ENCODE data around the gene ABAT. TPM values are rescaled to one million over a fixed set of nuclear protein-coding genes. Genes with fewer than 3 reads are reported as not detected.

The ABAT gene
- total RNA-seq, 1 donor from 2014 or later: 23.3 TPM

DNA sequence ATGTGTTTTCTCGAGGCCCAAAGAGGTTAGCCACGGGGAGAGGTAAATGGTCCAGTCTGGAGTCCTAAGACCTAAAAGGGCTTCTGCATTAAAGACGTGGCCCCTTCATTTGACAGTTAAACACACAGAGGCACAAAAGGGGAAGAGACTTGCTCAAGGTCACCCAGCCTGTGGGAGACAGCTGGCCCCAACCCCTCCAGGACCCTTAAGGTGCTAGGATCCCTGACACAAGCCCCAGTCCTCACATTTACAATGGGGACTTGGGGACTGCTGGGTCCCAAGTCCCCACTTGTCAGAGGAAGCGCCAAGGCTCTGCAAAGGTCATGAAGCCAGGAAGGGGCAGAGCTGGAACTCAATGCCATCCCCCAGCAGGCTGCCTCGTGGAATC lies 1.7 kb downstream of the ABAT start:
- Histone ChIP-seq H3K27me3 (ENCODE audit: insufficient read depth, low read length) (no peaks in the 10 kb centered on the region), H3K4me1 (ENCODE audit: insufficient read depth, low read length) (peaks cover 33% of the 10 kb centered on the region), H3K9ac (ENCODE audit: low read length) (no peak overlapping the region), H3K4me3 (ENCODE audit: insufficient read depth, low read depth, low read length) (no peak overlapping the region), H3K27ac (ENCODE audit: low read depth, low read length) (no peak overlapping the region), H3K4me2 (ENCODE audit: low read length) (no peak overlapping the region), H3K9me3 (ENCODE audit: insufficient read depth, low read depth, low read length) (no peaks in the 10 kb centered on the region), H3K79me2 (ENCODE audit: insufficient read depth, low read length) (no peaks in the 10 kb centered on the region), H4K20me1 (ENCODE audit: insufficient read depth, low read length) (peaks cover 12% of the 10 kb centered on the region), H2AFZ (ENCODE audit: low read depth, low read length) (no peak overlapping the region), H3K36me3 (ENCODE audit: insufficient read depth, low read length) (no peaks in the 10 kb centered on the region)
- H3K9me3 Mint-ChIP-seq (ENCODE audit: unreplicated experiment): peaks cover 5% of the 10 kb centered on the region
- H3K36me3 Mint-ChIP-seq (ENCODE audit: low read depth, unreplicated experiment): peaks cover 4% of the 10 kb centered on the region
- FAIRE-seq (no peak), DNase-seq (ENCODE audit: low read depth) (no peak)
- peaks cover 2% of the 10 kb centered on the region for H3K27me3 Mint-ChIP-seq (ENCODE audit: low read depth, unreplicated experiment)
- H3K4me1 Mint-ChIP-seq (ENCODE audit: low read depth, unreplicated experiment): peaks cover 28% of the 10 kb centered on the region
- H3K4me3 Mint-ChIP-seq (ENCODE audit: unreplicated experiment): peak overlapping the region; percentile 66
- TF ChIP-seq EZH2 (IDR thresholded peaks at IDR 0.05; ENCODE audit: insufficient read depth, low read length): no peak
- TF ChIP-seq, protein P1, sequence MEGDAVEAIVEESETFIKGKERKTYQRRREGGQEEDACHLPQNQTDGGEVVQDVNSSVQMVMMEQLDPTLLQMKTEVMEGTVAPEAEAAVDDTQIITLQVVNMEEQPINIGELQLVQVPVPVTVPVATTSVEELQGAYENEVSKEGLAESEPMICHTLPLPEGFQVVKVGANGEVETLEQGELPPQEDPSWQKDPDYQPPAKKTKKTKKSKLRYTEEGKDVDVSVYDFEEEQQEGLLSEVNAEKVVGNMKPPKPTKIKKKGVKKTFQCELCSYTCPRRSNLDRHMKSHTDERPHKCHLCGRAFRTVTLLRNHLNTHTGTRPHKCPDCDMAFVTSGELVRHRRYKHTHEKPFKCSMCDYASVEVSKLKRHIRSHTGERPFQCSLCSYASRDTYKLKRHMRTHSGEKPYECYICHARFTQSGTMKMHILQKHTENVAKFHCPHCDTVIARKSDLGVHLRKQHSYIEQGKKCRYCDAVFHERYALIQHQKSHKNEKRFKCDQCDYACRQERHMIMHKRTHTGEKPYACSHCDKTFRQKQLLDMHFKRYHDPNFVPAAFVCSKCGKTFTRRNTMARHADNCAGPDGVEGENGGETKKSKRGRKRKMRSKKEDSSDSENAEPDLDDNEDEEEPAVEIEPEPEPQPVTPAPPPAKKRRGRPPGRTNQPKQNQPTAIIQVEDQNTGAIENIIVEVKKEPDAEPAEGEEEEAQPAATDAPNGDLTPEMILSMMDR (IDR thresholded peaks at IDR 0.05; ENCODE audit: insufficient read depth, low read depth, low read length): no peak
- no peak overlapping the region for H3K27ac Mint-ChIP-seq (ENCODE audit: unreplicated experiment)

DNA sequence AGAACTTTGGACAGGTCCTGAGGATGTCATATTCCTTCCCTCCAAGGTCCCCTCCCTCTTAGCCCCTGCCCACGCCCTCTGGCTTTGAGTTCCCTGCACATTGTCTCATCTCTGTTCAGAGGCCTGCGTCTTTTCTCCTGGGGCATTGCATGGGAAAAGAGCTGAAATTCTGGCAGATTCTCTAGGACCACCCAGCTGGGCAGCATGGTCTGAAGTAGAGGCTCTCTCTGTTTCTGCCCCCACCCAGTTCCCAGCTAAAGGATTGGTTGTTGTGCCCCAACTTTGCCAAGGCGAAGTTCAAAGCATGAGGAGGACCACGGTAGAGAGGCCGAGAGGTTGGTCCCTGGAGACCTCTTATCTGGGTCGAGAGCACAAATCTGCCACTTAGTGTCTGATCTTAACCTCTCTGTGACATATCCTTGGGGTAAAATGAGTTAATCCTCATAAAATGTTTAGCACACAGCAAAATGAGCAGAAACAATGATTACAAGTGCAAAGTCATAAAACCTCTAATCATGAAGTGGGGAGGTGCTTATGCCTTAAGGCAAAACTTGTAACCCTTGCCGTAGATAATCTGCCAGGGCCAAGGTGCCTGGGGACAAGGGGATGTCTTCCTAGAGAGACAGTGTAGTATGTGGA lies 2.4 kb downstream of the ABAT start:
- Histone ChIP-seq H3K27me3 (ENCODE audit: insufficient read depth, low read length) (no peaks in the 10 kb centered on the region), H2AFZ (ENCODE audit: low read depth, low read length) (no peak overlapping the region), H3K9ac (ENCODE audit: low read length) (no peak overlapping the region), H4K20me1 (ENCODE audit: insufficient read depth, low read length) (peaks cover 12% of the 10 kb centered on the region), H3K79me2 (ENCODE audit: insufficient read depth, low read length) (no peaks in the 10 kb centered on the region), H3K4me1 (ENCODE audit: insufficient read depth, low read length) (peaks cover 33% of the 10 kb centered on the region), H3K9me3 (ENCODE audit: insufficient read depth, low read depth, low read length) (no peaks in the 10 kb centered on the region), H3K27ac (ENCODE audit: low read depth, low read length) (no peak overlapping the region), H3K36me3 (ENCODE audit: insufficient read depth, low read length) (no peaks in the 10 kb centered on the region), H3K4me2 (ENCODE audit: low read length) (peak overlapping the region; percentile 54), H3K4me3 (ENCODE audit: insufficient read depth, low read depth, low read length) (no peak overlapping the region)
- DNase-seq (ENCODE audit: low read depth): no peak
- Mint-ChIP-seq H3K27me3 (ENCODE audit: low read depth, unreplicated experiment) (peaks cover 2% of the 10 kb centered on the region), H3K36me3 (ENCODE audit: low read depth, unreplicated experiment) (peaks cover 4% of the 10 kb centered on the region), H3K9me3 (ENCODE audit: unreplicated experiment) (peaks cover 5% of the 10 kb centered on the region), H3K4me3 (ENCODE audit: unreplicated experiment) (no peak overlapping the region), H3K27ac (ENCODE audit: unreplicated experiment) (peak overlapping the region; percentile 35), H3K4me1 (ENCODE audit: low read depth, unreplicated experiment) (peaks cover 28% of the 10 kb centered on the region)
- TF ChIP-seq, protein P1 (IDR thresholded peaks at IDR 0.05; ENCODE audit: insufficient read depth, low read depth, low read length): no peak
- TF ChIP-seq EZH2 (IDR thresholded peaks at IDR 0.05; ENCODE audit: insufficient read depth, low read length): no peak
- FAIRE-seq: no peak

- DNase-seq (ENCODE audit: low read depth) (no peak), FAIRE-seq (no peak)
- Histone ChIP-seq H3K9me3 (ENCODE audit: insufficient read depth, low read depth, low read length) (no peaks in the 10 kb centered on the region), H3K27ac (ENCODE audit: low read depth, low read length) (no peak overlapping the region), H3K36me3 (ENCODE audit: insufficient read depth, low read length) (no peaks in the 10 kb centered on the region), H3K4me2 (ENCODE audit: low read length) (peak overlapping the region; percentile 54), H2AFZ (ENCODE audit: low read depth, low read length) (no peak overlapping the region), H3K9ac (ENCODE audit: low read length) (no peak overlapping the region), H3K79me2 (ENCODE audit: insufficient read depth, low read length) (no peaks in the 10 kb centered on the region), H3K27me3 (ENCODE audit: insufficient read depth, low read length) (no peaks in the 10 kb centered on the region), H4K20me1 (ENCODE audit: insufficient read depth, low read length) (peaks cover 12% of the 10 kb centered on the region), H3K4me1 (ENCODE audit: insufficient read depth, low read length) (peaks cover 33% of the 10 kb centered on the region), H3K4me3 (ENCODE audit: insufficient read depth, low read depth, low read length) (no peak overlapping the region)
- Mint-ChIP-seq H3K4me1 (ENCODE audit: low read depth, unreplicated experiment) (peaks cover 28% of the 10 kb centered on the region), H3K27ac (ENCODE audit: unreplicated experiment) (peak overlapping the region; percentile 35), H3K9me3 (ENCODE audit: unreplicated experiment) (peaks cover 5% of the 10 kb centered on the region), H3K36me3 (ENCODE audit: low read depth, unreplicated experiment) (peaks cover 4% of the 10 kb centered on the region), H3K4me3 (ENCODE audit: unreplicated experiment) (no peak overlapping the region), H3K27me3 (ENCODE audit: low read depth, unreplicated experiment) (peaks cover 2% of the 10 kb centered on the region)
- TF ChIP-seq EZH2 (IDR thresholded peaks at IDR 0.05; ENCODE audit: insufficient read depth, low read length): no peak
- TF ChIP-seq, protein P1 (IDR thresholded peaks at IDR 0.05; ENCODE audit: insufficient read depth, low read depth, low read length): no peak
Observed at GRCh38 chr16:8677481-8677880, 3.1 kb downstream of the ABAT start.
